Mammary epithelial cell (primary cell): Measurements from ENCODE around the gene RHBDL1.

Experiments
- EZH2 ChIP-seq: IDR thresholded peaks from 2 replicates; pipeline ENCODE4 v1.6.1; 2012; ENCODE audit warnings: low read length, inconsistent platforms, borderline replicate concordance
- TF ChIP-seq, protein P1 (sequence below), 2 donors: IDR thresholded peaks in 1 of 2; conservative IDR thresholded peaks in 1 of 2; 2 replicates each; pipeline ENCODE4 v1.5.1; 2011 to 2012; ENCODE audit warnings: inconsistent platforms in 2 of 2, low read length in 2 of 2, mild to moderate bottlenecking in 2 of 2, control low read depth in 1 of 2, low read depth in 1 of 2; ENCODE audit not compliant: insufficient read depth in 1 of 2; ENCODE audit errors: extremely low read depth in 1 of 2

GRCh38 chr16:702341-702740 lies 26.9 kb downstream of the RHBDL1 start:
- TF ChIP-seq, protein P1, sequence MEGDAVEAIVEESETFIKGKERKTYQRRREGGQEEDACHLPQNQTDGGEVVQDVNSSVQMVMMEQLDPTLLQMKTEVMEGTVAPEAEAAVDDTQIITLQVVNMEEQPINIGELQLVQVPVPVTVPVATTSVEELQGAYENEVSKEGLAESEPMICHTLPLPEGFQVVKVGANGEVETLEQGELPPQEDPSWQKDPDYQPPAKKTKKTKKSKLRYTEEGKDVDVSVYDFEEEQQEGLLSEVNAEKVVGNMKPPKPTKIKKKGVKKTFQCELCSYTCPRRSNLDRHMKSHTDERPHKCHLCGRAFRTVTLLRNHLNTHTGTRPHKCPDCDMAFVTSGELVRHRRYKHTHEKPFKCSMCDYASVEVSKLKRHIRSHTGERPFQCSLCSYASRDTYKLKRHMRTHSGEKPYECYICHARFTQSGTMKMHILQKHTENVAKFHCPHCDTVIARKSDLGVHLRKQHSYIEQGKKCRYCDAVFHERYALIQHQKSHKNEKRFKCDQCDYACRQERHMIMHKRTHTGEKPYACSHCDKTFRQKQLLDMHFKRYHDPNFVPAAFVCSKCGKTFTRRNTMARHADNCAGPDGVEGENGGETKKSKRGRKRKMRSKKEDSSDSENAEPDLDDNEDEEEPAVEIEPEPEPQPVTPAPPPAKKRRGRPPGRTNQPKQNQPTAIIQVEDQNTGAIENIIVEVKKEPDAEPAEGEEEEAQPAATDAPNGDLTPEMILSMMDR (conservative IDR thresholded peaks at IDR 0.05 in 1 of 2, IDR thresholded peaks at IDR 0.05 in 1 of 2; ENCODE audit: extremely low read depth in 1 of 2, insufficient read depth in 1 of 2, low read depth in 1 of 2, low read length in 2 of 2), result no peak
- TF ChIP-seq EZH2, result no peak
